PC-9 (cell line): Measurements from ENCODE around the gene HOXB9.

Experiments
- CTCF ChIP-seq: fragments of 200-600 bp; sonication (generic); conservative IDR thresholded peaks from 2 replicates; pipeline ENCODE4 v1.6.1; 2017; ENCODE audit warnings: mixed run types, antibody characterized with exemption, mild to moderate bottlenecking, moderate library complexity
- EZH2 ChIP-seq: fragments of 200-600 bp; sonication (generic); IDR thresholded peaks from 2 replicates; pipeline ENCODE4 v1.8.0; 2017; ENCODE audit warnings: antibody characterized with exemption, low read depth

- no peak for TF ChIP-seq CTCF
- TF ChIP-seq EZH2: no peak
Observed at GRCh38 chr17:48601539-48602425, 24.4 kb downstream of the HOXB9 start.
